ENCODE results near the gene HDAC1.
A peak's percentile ranks its signal among the peaks of the same experiment; 100 is the strongest.

HDAC1 gene

DNA sequence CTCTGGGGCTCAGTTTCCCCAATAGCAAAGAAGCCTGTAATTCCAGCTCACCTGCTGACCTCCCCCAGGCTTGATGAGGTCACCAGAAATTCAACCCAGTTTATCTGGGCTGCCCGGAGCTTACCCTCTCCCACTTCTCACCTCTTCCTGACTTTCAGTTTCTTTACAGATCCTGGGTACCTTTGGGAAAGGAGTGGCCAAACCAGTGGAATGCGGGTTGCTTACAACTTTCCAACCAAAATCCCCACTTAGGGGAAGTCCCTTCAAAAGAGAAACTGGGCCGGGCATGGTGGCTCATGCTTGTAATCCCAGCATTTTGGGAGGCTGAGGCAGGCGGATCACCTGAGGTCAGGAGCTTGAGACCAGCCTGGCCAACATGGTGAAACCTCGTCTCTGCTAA, 50.1 kb downstream of the HDAC1 start:
- DNase-seq (ENCODE audit: low read depth): no peak
- no peak overlapping the region for H3K4me3 ChIP-seq (ENCODE audit: low read depth, low read length)
- TF ChIP-seq, protein P1, sequence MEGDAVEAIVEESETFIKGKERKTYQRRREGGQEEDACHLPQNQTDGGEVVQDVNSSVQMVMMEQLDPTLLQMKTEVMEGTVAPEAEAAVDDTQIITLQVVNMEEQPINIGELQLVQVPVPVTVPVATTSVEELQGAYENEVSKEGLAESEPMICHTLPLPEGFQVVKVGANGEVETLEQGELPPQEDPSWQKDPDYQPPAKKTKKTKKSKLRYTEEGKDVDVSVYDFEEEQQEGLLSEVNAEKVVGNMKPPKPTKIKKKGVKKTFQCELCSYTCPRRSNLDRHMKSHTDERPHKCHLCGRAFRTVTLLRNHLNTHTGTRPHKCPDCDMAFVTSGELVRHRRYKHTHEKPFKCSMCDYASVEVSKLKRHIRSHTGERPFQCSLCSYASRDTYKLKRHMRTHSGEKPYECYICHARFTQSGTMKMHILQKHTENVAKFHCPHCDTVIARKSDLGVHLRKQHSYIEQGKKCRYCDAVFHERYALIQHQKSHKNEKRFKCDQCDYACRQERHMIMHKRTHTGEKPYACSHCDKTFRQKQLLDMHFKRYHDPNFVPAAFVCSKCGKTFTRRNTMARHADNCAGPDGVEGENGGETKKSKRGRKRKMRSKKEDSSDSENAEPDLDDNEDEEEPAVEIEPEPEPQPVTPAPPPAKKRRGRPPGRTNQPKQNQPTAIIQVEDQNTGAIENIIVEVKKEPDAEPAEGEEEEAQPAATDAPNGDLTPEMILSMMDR (conservative IDR thresholded peaks at IDR 0.05; ENCODE audit: low read depth, low read length): no peak

DNA sequence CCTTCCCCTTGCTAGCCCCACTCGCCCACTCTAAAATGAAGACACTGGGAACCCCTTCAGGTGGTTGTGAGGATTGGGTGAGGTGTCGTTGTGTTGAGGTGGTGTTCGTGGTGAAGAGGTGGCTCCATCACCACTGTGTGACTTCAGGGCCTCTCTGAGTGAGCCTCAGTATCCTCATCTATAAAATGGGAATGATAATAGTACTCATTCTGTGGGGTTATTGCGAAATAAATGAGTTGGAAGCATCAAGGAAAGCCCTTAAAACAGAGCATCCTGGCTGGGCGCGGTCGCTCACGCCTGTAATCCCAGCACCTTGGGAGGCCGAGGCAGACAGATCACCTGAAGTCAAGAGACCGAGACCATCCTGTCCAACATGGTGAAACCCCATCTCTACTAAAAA, 50.8 kb downstream of the HDAC1 start:
- H3K4me3 ChIP-seq (ENCODE audit: low read depth, low read length): no peak overlapping the region
- TF ChIP-seq, protein P1 (conservative IDR thresholded peaks at IDR 0.05; ENCODE audit: low read depth, low read length): no peak
- DNase-seq (ENCODE audit: low read depth): no peak

DNA sequence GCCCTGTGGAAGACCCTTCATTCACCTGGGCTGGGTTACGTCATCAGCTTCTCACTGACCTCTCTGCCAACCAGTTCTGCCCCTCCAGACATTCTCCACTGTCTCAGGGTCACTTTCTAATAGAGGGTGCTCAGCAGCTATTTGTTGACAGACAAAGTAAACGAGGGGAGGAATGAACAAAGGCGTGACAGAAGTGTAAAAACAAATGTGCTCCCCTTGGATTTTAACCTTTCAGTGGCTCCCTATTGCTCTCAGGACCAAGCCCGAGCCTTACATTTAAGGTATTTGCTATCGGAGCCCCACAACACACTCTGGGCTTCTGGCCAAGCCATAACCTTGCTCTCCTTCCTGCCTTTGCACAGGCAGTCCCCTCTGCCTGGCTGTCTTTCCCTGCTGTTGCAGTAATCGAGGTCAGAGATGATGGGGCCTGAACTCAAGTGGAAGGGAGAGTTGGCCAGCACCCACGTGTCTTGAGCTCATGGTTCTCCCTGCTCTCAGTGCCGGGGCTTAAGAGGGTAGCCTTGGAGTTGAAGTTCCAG, 53.5 kb downstream of the HDAC1 start:
- DNase-seq (ENCODE audit: low read depth): peak; percentile 82
- no peak overlapping the region for H3K4me3 ChIP-seq (ENCODE audit: low read depth, low read length)
- TF ChIP-seq, protein P1 (conservative IDR thresholded peaks at IDR 0.05; ENCODE audit: low read depth, low read length): no peak

DNA sequence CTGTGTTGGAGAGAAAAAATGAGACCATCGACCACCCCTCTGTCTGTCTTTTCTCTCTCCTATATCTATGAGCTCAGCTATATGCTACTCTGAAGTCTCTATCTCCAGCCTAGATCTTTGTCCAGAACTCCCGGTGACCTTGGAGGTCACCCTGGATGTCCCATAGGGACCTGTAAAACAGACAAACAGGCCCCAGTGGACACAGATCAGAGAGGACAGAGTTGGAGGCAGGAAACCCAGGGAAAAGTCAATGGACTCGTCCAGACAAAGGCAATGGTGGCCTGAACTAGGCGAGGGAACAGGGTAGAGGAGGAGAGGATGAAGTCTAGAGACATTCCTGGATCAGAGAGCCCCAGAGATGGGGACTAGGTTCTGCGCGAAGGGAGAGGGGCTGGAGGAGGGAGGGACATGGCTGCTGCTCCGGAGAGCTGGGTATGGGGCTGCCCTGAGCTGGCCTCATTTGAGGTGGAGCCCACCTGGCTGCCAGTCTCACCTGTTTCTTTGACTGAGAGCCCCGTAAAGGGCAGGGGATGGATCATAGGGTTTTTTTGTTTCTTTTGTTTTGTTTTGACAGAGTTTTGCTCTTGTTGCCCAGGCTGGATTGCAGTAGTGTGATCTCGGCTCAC, 54.8 kb downstream of the HDAC1 start:
- TF ChIP-seq, protein P1 (conservative IDR thresholded peaks at IDR 0.05; ENCODE audit: low read depth, low read length): no peak
- H3K4me3 ChIP-seq (ENCODE audit: low read depth, low read length): no peak overlapping the region
- no peak for DNase-seq (ENCODE audit: low read depth)

DNA sequence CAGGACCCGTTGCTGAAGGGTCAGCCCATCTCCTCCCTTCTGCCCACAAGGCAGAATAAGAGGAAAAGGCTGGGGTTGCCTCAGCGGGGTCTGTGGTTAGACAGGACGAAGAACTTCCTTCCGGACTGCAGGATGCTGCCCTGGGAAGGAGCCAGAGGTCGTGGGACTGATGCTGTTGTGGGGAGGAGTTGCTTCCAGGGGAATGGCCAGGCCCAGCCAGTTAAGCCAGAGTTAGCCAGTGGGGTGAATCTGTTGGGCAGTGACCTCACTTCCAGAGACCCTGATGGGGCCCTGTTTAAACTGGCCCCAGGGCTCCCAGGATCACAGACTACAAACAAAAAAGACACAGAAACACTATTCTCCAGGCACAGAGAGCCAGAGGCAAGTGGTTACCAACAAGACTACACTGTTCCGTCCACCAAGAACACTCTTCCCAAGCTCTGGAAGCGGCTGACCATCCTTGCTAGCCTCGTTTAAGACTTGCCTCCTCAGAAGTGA, 57.4 kb downstream of the HDAC1 start:
- no peak overlapping the region for H3K4me3 ChIP-seq (ENCODE audit: low read depth, low read length)
- TF ChIP-seq, protein P1 (conservative IDR thresholded peaks at IDR 0.05; ENCODE audit: low read depth, low read length): no peak
- peak; percentile 95 for DNase-seq (ENCODE audit: low read depth)

DNA sequence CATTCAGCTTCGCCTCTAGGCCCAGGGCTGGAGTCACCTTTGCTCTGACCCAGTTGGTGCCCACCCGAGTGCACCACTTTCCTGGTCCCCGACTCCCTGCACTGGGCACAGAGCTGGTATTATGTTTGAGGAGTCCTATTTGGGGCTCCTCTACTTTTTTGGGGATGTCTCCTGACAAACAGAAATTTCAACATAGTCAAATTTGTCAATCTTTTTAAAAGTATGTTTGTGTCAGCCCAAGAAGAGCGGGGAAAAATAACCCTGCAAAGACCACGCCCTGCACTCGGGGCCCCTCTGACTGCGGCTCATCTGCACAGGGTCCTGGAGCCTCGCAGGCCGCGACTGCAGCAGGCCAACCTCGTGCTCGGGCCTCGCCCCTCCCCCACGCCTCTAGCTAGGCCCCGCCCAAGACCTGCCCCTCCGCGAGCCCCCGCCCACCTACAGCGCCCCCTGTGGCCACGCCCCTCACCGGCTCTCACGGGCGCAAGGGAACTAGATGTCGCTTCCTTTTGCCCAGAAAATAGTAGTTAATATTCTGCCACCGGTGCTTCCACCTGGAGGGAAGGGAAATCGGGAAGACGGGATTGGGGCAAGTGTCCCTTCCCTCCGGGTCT, 59.0 kb downstream of the HDAC1 start:
- DNase-seq (ENCODE audit: low read depth): peak; percentile 74
- peak overlapping the region; percentile 60 for H3K4me3 ChIP-seq (ENCODE audit: low read depth, low read length)
- TF ChIP-seq, protein P1 (conservative IDR thresholded peaks at IDR 0.05; ENCODE audit: low read depth, low read length): peak; percentile 55

Measured in choroid plexus epithelial cell (primary cell).